WTC11 (cell line): Measurements from ENCODE around the gene C12orf50. TPM values are rescaled to one million over a fixed set of nuclear protein-coding genes. Genes with fewer than 3 reads are reported as not detected.
A peak's percentile ranks its signal among the peaks of the same experiment; 100 is the strongest.

Experiments used
- ATAC-seq: fragments of 200-7000 bp; cut with Tn5 transposase; 2 replicates; pipeline ENCODE4 v1.10.0; 2021; ENCODE audit warnings: mild to moderate bottlenecking, moderate library complexity
- CTCF ChIA-PET: fragments of 300-600 bp; sonication (Branson Sonifier 250); formaldehyde crosslinking; loops from one replicate; lab custom pipeline; 2021; ENCODE audit warnings: antibody characterized with exemption; lab: Charles Lee
- POLR2A ChIA-PET: fragments of 350-600 bp; sonication (Branson Sonifier 250); formaldehyde crosslinking; loops from one replicate; lab custom pipeline; 2021; ENCODE audit warnings: antibody characterized with exemption; lab: Charles Lee
- DNase-seq: peaks from one replicate; pipeline ENCODE4 v3.0.0; 2021; ENCODE audit warnings: low spot score
- H3K27ac Mint-ChIP-seq: 2 replicates; pipeline ENCODE4 v1.8.0; 2021; ENCODE audit warnings: mixed read lengths
- H3K27me3 Mint-ChIP-seq: 2 replicates; pipeline ENCODE4 v1.8.0; 2021; ENCODE audit warnings: low read depth, mild to moderate bottlenecking, moderate library complexity, mixed read lengths
- H3K36me3 Mint-ChIP-seq: 2 replicates; pipeline ENCODE4 v1.8.0; 2021; ENCODE audit warnings: mixed read lengths
- H3K4me1 Mint-ChIP-seq: 2 replicates; pipeline ENCODE4 v1.8.0; 2022; ENCODE audit warnings: mixed read lengths
- H3K4me3 Mint-ChIP-seq: 2 replicates; pipeline ENCODE4 v1.8.0; 2021; ENCODE audit warnings: mild to moderate bottlenecking, moderate library complexity, mixed read lengths
- H3K9me3 Mint-ChIP-seq: 2 replicates; pipeline ENCODE4 v1.8.0; 2021; ENCODE audit warnings: mixed read lengths
- CBFB ChIP-seq: sonication (generic); formaldehyde crosslinking; IDR thresholded peaks from 2 replicates; pipeline ENCODE4 v1.8.1; 2022; ENCODE audit warnings: mild to moderate bottlenecking, low read depth, missing genetic modification reagents
- CTCF ChIP-seq: fragments of 200-600 bp; IDR thresholded peaks from 2 replicates; pipeline ENCODE4 v1.8.0; 2022; ENCODE audit warnings: antibody characterized with exemption
- E2F4 ChIP-seq: sonication (generic); formaldehyde crosslinking; IDR thresholded peaks from 2 replicates; pipeline ENCODE4 v1.8.1; 2022; ENCODE audit warnings: low read depth, mild to moderate bottlenecking, moderate library complexity, missing genetic modification reagents, borderline replicate concordance
- ESRRA ChIP-seq: sonication (generic); formaldehyde crosslinking; IDR thresholded peaks from 2 replicates; pipeline ENCODE4 v1.8.1; 2022; ENCODE audit warnings: mild to moderate bottlenecking, missing genetic modification reagents, borderline replicate concordance
- FOXP1 ChIP-seq: sonication (generic); formaldehyde crosslinking; IDR thresholded peaks from 2 replicates; pipeline ENCODE4 v1.8.0; 2022; ENCODE audit warnings: missing genetic modification reagents, mild to moderate bottlenecking, moderate library complexity, borderline replicate concordance
- FOXP4 ChIP-seq: sonication (generic); formaldehyde crosslinking; IDR thresholded peaks from 2 replicates; pipeline ENCODE4 v1.8.0; 2022; ENCODE audit warnings: mild to moderate bottlenecking, missing genetic modification reagents
- GTF2I ChIP-seq: fragments of 250-450 bp; sonication (Bioruptor Pico); conservative IDR thresholded peaks from 2 replicates; pipeline ENCODE4 v1.4.0; 2021; ENCODE audit warnings: mild to moderate bottlenecking
- IRF1 ChIP-seq: sonication (generic); formaldehyde crosslinking; IDR thresholded peaks from 2 replicates; pipeline ENCODE4 v1.8.0; 2023; ENCODE audit warnings: missing genetic modification reagents
- MXD4 ChIP-seq: fragments of 250-450 bp; sonication (Bioruptor Pico); IDR thresholded peaks from 2 replicates; pipeline ENCODE4 v1.8.0; 2021; ENCODE audit warnings: mild to moderate bottlenecking, moderate library complexity, borderline replicate concordance
- NFATC4 ChIP-seq: fragments of 250-450 bp; sonication (Bioruptor Pico); IDR thresholded peaks from 2 replicates; pipeline ENCODE4 v1.9.0; 2021; ENCODE audit warnings: mild to moderate bottlenecking
- OVOL2 ChIP-seq: fragments of 250-450 bp; sonication (Bioruptor Pico); IDR thresholded peaks from 2 replicates; pipeline ENCODE4 v1.9.0; 2021; ENCODE audit warnings: mild to moderate bottlenecking, borderline replicate concordance
- PREB ChIP-seq: sonication (generic); formaldehyde crosslinking; IDR thresholded peaks from 2 replicates; pipeline ENCODE4 v1.8.1; 2022; ENCODE audit warnings: mild to moderate bottlenecking, missing genetic modification reagents, moderate library complexity, borderline replicate concordance
- PRRX2 ChIP-seq: fragments of 250-450 bp; sonication (Bioruptor Pico); IDR thresholded peaks from 2 replicates; pipeline ENCODE4 v1.8.0; 2021; ENCODE audit warnings: mild to moderate bottlenecking
- SMAD4 ChIP-seq: sonication (generic); formaldehyde crosslinking; IDR thresholded peaks from 2 replicates; pipeline ENCODE4 v1.8.0; 2022; ENCODE audit warnings: mild to moderate bottlenecking, missing genetic modification reagents
- SP1 ChIP-seq: sonication (generic); formaldehyde crosslinking; conservative IDR thresholded peaks from 2 replicates; pipeline ENCODE4 v1.8.1; 2022; ENCODE audit warnings: missing genetic modification reagents
- STAT6 ChIP-seq: sonication (generic); formaldehyde crosslinking; conservative IDR thresholded peaks from 2 replicates; pipeline ENCODE4 v1.8.1; 2023; ENCODE audit warnings: mild to moderate bottlenecking, low read depth, missing genetic modification reagents, moderate library complexity
- TEAD4 ChIP-seq: sonication (generic); formaldehyde crosslinking; IDR thresholded peaks from 2 replicates; pipeline ENCODE4 v1.8.0; 2022; ENCODE audit warnings: mild to moderate bottlenecking, missing genetic modification reagents
- USF1 ChIP-seq: sonication (generic); formaldehyde crosslinking; IDR thresholded peaks from 2 replicates; pipeline ENCODE4 v1.8.0; 2022; ENCODE audit warnings: mild to moderate bottlenecking, missing genetic modification reagents
- ZNF263 ChIP-seq: sonication (generic); formaldehyde crosslinking; IDR thresholded peaks from 2 replicates; pipeline ENCODE4 v1.8.1; 2022; ENCODE audit warnings: low read depth, mild to moderate bottlenecking, moderate library complexity, missing genetic modification reagents
- ZNF317 ChIP-seq: sonication (generic); formaldehyde crosslinking; IDR thresholded peaks from 2 replicates; pipeline ENCODE4 v1.8.1; 2023; ENCODE audit warnings: low read depth, mild to moderate bottlenecking, moderate library complexity, missing genetic modification reagents, borderline replicate concordance
- ZNF416 ChIP-seq: fragments of 250-450 bp; sonication (Bioruptor Pico); IDR thresholded peaks from 2 replicates; pipeline ENCODE4 v1.9.0; 2021; ENCODE audit warnings: mild to moderate bottlenecking, inconsistent platforms
- ZNF671 ChIP-seq: fragments of 250-450 bp; sonication (Bioruptor Pico); IDR thresholded peaks from 2 replicates; pipeline ENCODE4 v1.8.0; 2021; ENCODE audit warnings: mild to moderate bottlenecking
- total RNA-seq: library from RNA; stranded (reverse); gene quantifications from 3 replicates; pipeline ENCODE4 v1.2.3, GENCODE V29; 2021

Gene C12orf50
- total RNA-seq, 1 experiment from 2014 or later, result not detected

GRCh38 chr12:87995581-87996178, 33.5 kb downstream of the C12orf50 start:
- H3K27me3 Mint-ChIP-seq, result no peaks in the 10 kb centered on the region
- ChIA-PET CTCF (no interaction called here), POLR2A (no interaction called here)
- DNase-seq, result peak; percentile 70
- no peaks in the 10 kb centered on the region for H3K9me3 Mint-ChIP-seq
- TF ChIP-seq IRF1 (no peak), PREB (CRISPR knock-in tag) (no peak), USF1 (CRISPR knock-in tag) (no peak), ZNF416 (CRISPR knock-in tag) (no peak), OVOL2 (CRISPR knock-in tag) (no peak), GTF2I (no peak), CTCF (peak; percentile 54)
- H3K36me3 Mint-ChIP-seq, result no peaks in the 10 kb centered on the region
- no peak overlapping the region for H3K27ac Mint-ChIP-seq
- peaks cover 4% of the 10 kb centered on the region; the same call in 1 of the 2 replicates for H3K4me1 Mint-ChIP-seq
- ATAC-seq, result peak; percentile 100
- H3K4me3 Mint-ChIP-seq, result no peak overlapping the region

GRCh38 chr12:87991483-87991882, 37.7 kb downstream of the C12orf50 start:
- Mint-ChIP-seq H3K9me3 (no peaks in the 10 kb centered on the region), H3K27ac (no peak overlapping the region), H3K27me3 (no peaks in the 10 kb centered on the region), H3K4me1 (peaks cover 4% of the 10 kb centered on the region; the same call in 1 of the 2 replicates), H3K36me3 (no peaks in the 10 kb centered on the region)
- no peak for DNase-seq
- no peak for ATAC-seq
- CTCF ChIA-PET, result no interaction called here
- POLR2A ChIA-PET, result interaction anchor here (0.6 kb wide), 1 partner anchor 154 kb away, joined by 3 read pairs; no protein-coding TSS in a partner anchor
- TF ChIP-seq PRRX2 (CRISPR knock-in tag) (no peak), SP1 (no peak), ZNF263 (CRISPR knock-in tag) (no peak), ESRRA (CRISPR knock-in tag) (no peak), TEAD4 (CRISPR knock-in tag) (no peak), E2F4 (CRISPR knock-in tag) (no peak), ZNF317 (CRISPR knock-in tag) (no peak), CBFB (CRISPR knock-in tag) (no peak), FOXP4 (no peak), FOXP1 (no peak), NFATC4 (no peak), MXD4 (CRISPR knock-in tag) (no peak), USF1 (CRISPR knock-in tag) (no peak), SMAD4 (no peak), STAT6 (CRISPR knock-in tag) (no peak), ZNF671 (no peak)
- TF ChIP-seq, all 79 proteins: peak for 0
- no peak overlapping the region for H3K4me3 Mint-ChIP-seq
